H1 (cell line): ENCODE results near the gene TROAP.

ENCODE experiments used
- BACH1 ChIP-seq: IDR thresholded peaks from 2 replicates; pipeline ENCODE4 v1.6.1; 2012; ENCODE audit warnings: low read length, improper control_type of control experiment
- CEBPB ChIP-seq: IDR thresholded peaks from 2 replicates; pipeline ENCODE4 v1.6.1; 2012; ENCODE audit warnings: low read depth, low read length
- CHD2 ChIP-seq: IDR thresholded peaks from 2 replicates; pipeline ENCODE4 v1.6.1; 2012; ENCODE audit warnings: low read length, improper control_type of control experiment
- EZH2 ChIP-seq: fragments of 200-600 bp; sonication (generic); IDR thresholded peaks from 2 replicates; pipeline ENCODE4 v1.7.1; 2012; ENCODE audit warnings: low read depth, mild to moderate bottlenecking, moderate library complexity, low read length, inconsistent platforms; ENCODE audit not compliant: severe bottlenecking
- HDAC6 ChIP-seq: IDR thresholded peaks from one replicate; pipeline ENCODE4 v1.7.1; 2012; ENCODE audit warnings: low read depth, mild to moderate bottlenecking, inconsistent platforms, low read length, moderate library complexity
- KDM1A ChIP-seq: fragments of 200-600, 300-600 bp; sonication (generic); IDR thresholded peaks from 2 replicates; pipeline ENCODE4 v1.7.1; 2016; ENCODE audit warnings: mild to moderate bottlenecking, low read length, borderline replicate concordance
- PHF8 ChIP-seq: fragments of 200-600 bp; sonication (generic); conservative IDR thresholded peaks from 2 replicates; pipeline ENCODE4 v1.7.1; 2012; ENCODE audit warnings: low read depth, mild to moderate bottlenecking, inconsistent platforms, low read length, moderate library complexity
- POLR2A ChIP-seq, 2 experiments: IDR thresholded peaks; 1 replicate in 1 of 2; 2 replicates in 1 of 2; pipeline ENCODE4 v1.6.1; 2011; ENCODE audit warnings: low read depth in 2 of 2, low read length in 2 of 2, mild to moderate bottlenecking in 2 of 2; ENCODE audit errors: control extremely low read depth in 1 of 2
- POLR2AphosphoS5 ChIP-seq: IDR thresholded peaks from 2 replicates; pipeline ENCODE4 v1.6.1; 2011; ENCODE audit warnings: low read depth, low read length
- RAD21 ChIP-seq, 2 experiments: IDR thresholded peaks in 1 of 2; conservative IDR thresholded peaks in 1 of 2; 2 replicates each; pipeline ENCODE4 v1.6.1; 2011; ENCODE audit warnings: low read depth in 2 of 2, low read length in 2 of 2, improper control_type of control experiment in 1 of 2, inconsistent platforms in 1 of 2, mild to moderate bottlenecking in 1 of 2, moderate library complexity in 1 of 2
- SP2 ChIP-seq: IDR thresholded peaks from 2 replicates; pipeline ENCODE4 v1.6.1; 2012; ENCODE audit warnings: mild to moderate bottlenecking, low read length, inconsistent platforms
- TBP ChIP-seq: IDR thresholded peaks from 2 replicates; pipeline ENCODE4 v1.6.1; 2011; ENCODE audit warnings: low read depth, low read length, improper control_type of control experiment
- TF ChIP-seq, protein P1 (sequence below), 3 experiments: IDR thresholded peaks; 1 replicate in 2 of 3; 2 replicates in 1 of 3; pipeline versions ENCODE4 v1.5.1 to v1.6.1; 2011; ENCODE audit warnings: low read length in 3 of 3, mild to moderate bottlenecking in 3 of 3, inconsistent platforms in 2 of 3, low read depth in 1 of 3, moderate library complexity in 1 of 3; ENCODE audit not compliant: insufficient read depth in 1 of 3; ENCODE audit errors: control extremely low read depth in 1 of 3

DNA sequence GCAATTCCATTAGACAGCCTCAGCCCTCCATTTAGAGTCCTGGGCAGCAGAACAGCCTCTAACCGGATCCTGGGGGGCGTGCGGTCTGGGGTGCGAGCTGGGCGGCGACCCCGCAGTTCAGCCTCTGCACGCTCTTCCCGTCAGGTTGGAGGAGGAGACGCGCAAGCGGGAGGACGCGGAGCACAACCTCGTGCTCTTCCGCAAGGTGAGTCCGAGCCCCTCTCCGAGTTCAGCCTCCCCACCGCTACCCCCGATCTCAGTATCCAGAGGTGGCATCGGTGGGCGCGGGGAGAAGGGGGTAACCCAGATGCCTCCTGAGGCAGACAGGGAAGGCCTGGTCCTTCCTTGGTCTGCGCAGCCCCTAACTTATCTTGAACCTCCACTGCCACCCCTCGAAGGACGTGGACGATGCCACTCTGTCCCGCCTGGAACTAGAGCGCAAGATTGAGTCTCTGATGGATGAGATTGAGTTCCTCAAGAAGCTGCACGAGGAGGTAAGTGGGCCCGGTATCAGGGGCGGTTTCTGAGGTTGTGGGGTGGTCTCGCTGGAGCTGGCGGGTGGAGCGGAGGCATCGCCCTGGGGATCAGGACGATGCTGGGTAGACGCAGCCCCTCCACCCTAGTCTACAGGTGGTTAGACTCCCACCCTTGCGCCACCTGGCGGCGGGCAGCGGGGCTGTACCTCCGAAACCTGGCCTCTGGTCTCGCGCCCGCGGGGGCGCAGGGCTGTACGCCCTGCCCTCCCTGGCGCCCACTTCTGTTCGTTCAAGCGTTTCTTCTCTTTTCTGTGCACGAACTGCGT is 26.8 kb upstream of the TROAP start:
- TF ChIP-seq PHF8 = no peak
- no peak for TF ChIP-seq EZH2
- TF ChIP-seq, protein P1, sequence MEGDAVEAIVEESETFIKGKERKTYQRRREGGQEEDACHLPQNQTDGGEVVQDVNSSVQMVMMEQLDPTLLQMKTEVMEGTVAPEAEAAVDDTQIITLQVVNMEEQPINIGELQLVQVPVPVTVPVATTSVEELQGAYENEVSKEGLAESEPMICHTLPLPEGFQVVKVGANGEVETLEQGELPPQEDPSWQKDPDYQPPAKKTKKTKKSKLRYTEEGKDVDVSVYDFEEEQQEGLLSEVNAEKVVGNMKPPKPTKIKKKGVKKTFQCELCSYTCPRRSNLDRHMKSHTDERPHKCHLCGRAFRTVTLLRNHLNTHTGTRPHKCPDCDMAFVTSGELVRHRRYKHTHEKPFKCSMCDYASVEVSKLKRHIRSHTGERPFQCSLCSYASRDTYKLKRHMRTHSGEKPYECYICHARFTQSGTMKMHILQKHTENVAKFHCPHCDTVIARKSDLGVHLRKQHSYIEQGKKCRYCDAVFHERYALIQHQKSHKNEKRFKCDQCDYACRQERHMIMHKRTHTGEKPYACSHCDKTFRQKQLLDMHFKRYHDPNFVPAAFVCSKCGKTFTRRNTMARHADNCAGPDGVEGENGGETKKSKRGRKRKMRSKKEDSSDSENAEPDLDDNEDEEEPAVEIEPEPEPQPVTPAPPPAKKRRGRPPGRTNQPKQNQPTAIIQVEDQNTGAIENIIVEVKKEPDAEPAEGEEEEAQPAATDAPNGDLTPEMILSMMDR (IDR thresholded peaks at IDR 0.05; ENCODE audit: control extremely low read depth in 1 of 3, insufficient read depth in 1 of 3, low read depth in 1 of 3, low read length in 3 of 3) = peak in 2 of 3 experiments; percentile 89; a peak in 3 of 4 replicates
- TF ChIP-seq POLR2AphosphoS5 = no peak
- TF ChIP-seq POLR2A (IDR thresholded peaks at IDR 0.05; ENCODE audit: control extremely low read depth in 1 of 2, low read depth in 2 of 2, low read length in 2 of 2) = no peak
- TF ChIP-seq SP2 = no peak
- no peak for TF ChIP-seq CEBPB
- TF ChIP-seq KDM1A = no peak
- TF ChIP-seq HDAC6 = no peak
- peak; percentile 31 to 42; a peak in 2 of 4 replicates for TF ChIP-seq RAD21 (IDR thresholded peaks at IDR 0.05 in 1 of 2, conservative IDR thresholded peaks at IDR 0.05 in 1 of 2; ENCODE audit: low read depth in 2 of 2, low read length in 2 of 2)
- peak; percentile 47; the same call in 1 of the 2 replicates for TF ChIP-seq BACH1
- no peak for TF ChIP-seq TBP
- TF ChIP-seq CHD2 = no peak
